Activated B cell treated with CpG ODN at 0.5 μM for 24 hours (primary cell): ENCODE measurements around the gene TENT5A. TPM values are rescaled to one million over a fixed set of nuclear protein-coding genes. Genes with fewer than 3 reads are reported as not detected.
A peak's percentile ranks its signal among the peaks of the same experiment; 100 is the strongest.

Experiments used
- ATAC-seq: fragments of 200-7000 bp; cut with Tn5 transposase; one replicate; pipeline ENCODE4 v1.10.0; 2021; ENCODE audit warnings: low read depth, mild to moderate bottlenecking, moderate library complexity
- CTCF ChIA-PET: fragments of 350-600 bp; sonication (Branson Sonifier 250); formaldehyde crosslinking; loops from one replicate; lab custom pipeline; 2021; ENCODE audit warnings: antibody characterized with exemption; lab: Charles Lee
- POLR2A ChIA-PET: fragments of 350-600 bp; sonication (Branson Sonifier 250); formaldehyde crosslinking; loops from one replicate; lab custom pipeline; 2021; ENCODE audit warnings: antibody characterized with exemption; lab: Charles Lee
- DNase-seq: peaks from one replicate; pipeline ENCODE4 v3.0.0; 2022
- H3K27ac Mint-ChIP-seq: one replicate; pipeline ENCODE4 v1.8.0; 2020; ENCODE audit warnings: mixed read lengths
- H3K27me3 Mint-ChIP-seq: one replicate; pipeline ENCODE4 v1.8.0; 2021; ENCODE audit warnings: mixed read lengths
- H3K36me3 Mint-ChIP-seq: one replicate; pipeline ENCODE4 v1.8.0; 2021; ENCODE audit warnings: low read depth, mixed read lengths
- H3K4me1 Mint-ChIP-seq: one replicate; pipeline ENCODE4 v1.8.0; 2021; ENCODE audit warnings: mixed read lengths
- H3K4me3 Mint-ChIP-seq: one replicate; pipeline ENCODE4 v1.8.0; 2020; ENCODE audit warnings: mild to moderate bottlenecking, mixed read lengths
- H3K9me3 Mint-ChIP-seq: one replicate; pipeline ENCODE4 v1.8.0; 2020; ENCODE audit warnings: mixed read lengths
- intact Hi-C: fragments of 100-400 bp; cut with micrococcal nuclease; formaldehyde crosslinking; loops from one replicate; pipeline ENCODE4 v1.15.1; 2024
- total RNA-seq: library from RNA; stranded (reverse); gene quantifications from 2 replicates; pipeline ENCODE4 v1.2.3, GENCODE V29; 2022
- TF ChIP-seq, protein P1 (sequence below): fragments of 200-600 bp; IDR thresholded peaks from one replicate; pipeline ENCODE4 v1.8.0; 2022; ENCODE audit warnings: antibody characterized with exemption, mild to moderate bottlenecking

The TENT5A gene
- total RNA-seq, 1 donor from 2014 or later: 7.5 TPM

- Mint-ChIP-seq H3K36me3 (peaks cover 24% of the 10 kb centered on the region), H3K4me1 (peaks cover 36% of the 10 kb centered on the region), H3K27ac (peak overlapping the region; percentile 97), H3K9me3 (no peaks in the 10 kb centered on the region), H3K27me3 (peaks cover 2% of the 10 kb centered on the region), H3K4me3 (peak overlapping the region; percentile 96)
- DNase-seq (peak; percentile 65), ATAC-seq (peak; percentile 59)
- CTCF ChIA-PET: interaction anchor here (0.7 to 3.3 kb wide), 9 partner anchors 8 to 1647 kb away, joined by 3 to 29 read pairs (median 6); no protein-coding TSS in a partner anchor
- intact Hi-C loops: loop anchor here (1.0 to 10.0 kb wide), 16 partner anchors 9 to 1975 kb away; partner anchors contain the start of genes BCKDHB, DOP1A, ELOVL4 and IBTK
- POLR2A ChIA-PET: interaction anchor here (1.0 to 1.6 kb wide), 5 partner anchors 57 to 1749 kb away, joined by 3 to 8 read pairs (median 4); partner anchors contain the start of genes BCKDHB and TTK
- TF ChIP-seq, protein P1, sequence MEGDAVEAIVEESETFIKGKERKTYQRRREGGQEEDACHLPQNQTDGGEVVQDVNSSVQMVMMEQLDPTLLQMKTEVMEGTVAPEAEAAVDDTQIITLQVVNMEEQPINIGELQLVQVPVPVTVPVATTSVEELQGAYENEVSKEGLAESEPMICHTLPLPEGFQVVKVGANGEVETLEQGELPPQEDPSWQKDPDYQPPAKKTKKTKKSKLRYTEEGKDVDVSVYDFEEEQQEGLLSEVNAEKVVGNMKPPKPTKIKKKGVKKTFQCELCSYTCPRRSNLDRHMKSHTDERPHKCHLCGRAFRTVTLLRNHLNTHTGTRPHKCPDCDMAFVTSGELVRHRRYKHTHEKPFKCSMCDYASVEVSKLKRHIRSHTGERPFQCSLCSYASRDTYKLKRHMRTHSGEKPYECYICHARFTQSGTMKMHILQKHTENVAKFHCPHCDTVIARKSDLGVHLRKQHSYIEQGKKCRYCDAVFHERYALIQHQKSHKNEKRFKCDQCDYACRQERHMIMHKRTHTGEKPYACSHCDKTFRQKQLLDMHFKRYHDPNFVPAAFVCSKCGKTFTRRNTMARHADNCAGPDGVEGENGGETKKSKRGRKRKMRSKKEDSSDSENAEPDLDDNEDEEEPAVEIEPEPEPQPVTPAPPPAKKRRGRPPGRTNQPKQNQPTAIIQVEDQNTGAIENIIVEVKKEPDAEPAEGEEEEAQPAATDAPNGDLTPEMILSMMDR: no peak
Measured at GRCh38 chr6:81752921-81753710, 635 bp upstream of the TENT5A start.

GRCh38 chr6:81751388-81752083 lies 945 bp downstream of the TENT5A start:
- Mint-ChIP-seq H3K27ac (peak overlapping the region; percentile 97), H3K36me3 (peaks cover 28% of the 10 kb centered on the region), H3K27me3 (peaks cover 2% of the 10 kb centered on the region), H3K4me1 (peaks cover 41% of the 10 kb centered on the region), H3K9me3 (no peaks in the 10 kb centered on the region), H3K4me3 (peak overlapping the region; percentile 96)
- DNase-seq: peak; percentile 44
- TF ChIP-seq, protein P1: no peak
- ChIA-PET CTCF (interaction anchor here (3.3 kb wide), 1 partner anchor 1145 kb away, joined by 29 read pairs; no protein-coding TSS in a partner anchor), POLR2A (interaction anchor here (1.1 kb wide), 1 partner anchor 58 kb away, joined by 5 read pairs; no protein-coding TSS in a partner anchor)
- ATAC-seq: no peak
- intact Hi-C loops: loop anchor here (1.0 to 10.0 kb wide), 13 partner anchors 7 to 1884 kb away; partner anchors contain the start of genes BCKDHB, DOP1A, ELOVL4 and IBTK

DNA sequence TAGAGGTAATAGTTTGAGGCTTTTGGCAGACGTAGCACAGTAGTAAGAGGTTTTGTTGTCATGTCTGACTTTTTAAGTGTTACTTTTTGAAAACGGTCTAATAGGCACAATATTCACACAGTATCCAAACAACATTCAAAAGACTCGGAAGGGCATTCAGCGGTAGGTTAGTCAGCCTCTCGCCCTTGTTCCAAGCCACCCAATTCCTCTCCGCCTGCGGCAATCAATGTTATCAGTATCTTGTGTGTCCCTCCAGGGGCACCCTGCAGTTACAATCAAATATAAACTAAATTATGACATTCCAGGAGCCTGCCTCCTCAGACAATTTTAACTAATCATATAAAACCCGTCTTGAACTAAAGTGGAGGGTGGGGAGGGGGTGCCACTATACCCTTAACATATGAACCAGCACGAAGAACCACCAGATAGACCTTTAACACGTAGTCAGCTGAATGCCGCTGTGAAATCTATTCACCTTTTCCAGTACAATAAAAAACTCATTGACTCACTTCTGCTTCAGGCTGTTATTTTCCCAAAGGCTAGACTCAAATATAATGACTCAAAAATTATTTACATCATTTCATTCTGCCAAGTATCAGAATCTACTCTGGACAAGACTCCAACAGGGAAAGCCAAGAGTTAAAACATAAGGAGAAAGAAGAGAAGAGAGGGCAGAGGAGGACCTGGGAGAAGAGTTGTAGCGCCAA lies 1.6 kb downstream of the TENT5A start:
- POLR2A ChIA-PET: no interaction called here
- H3K36me3 Mint-ChIP-seq: peaks cover 28% of the 10 kb centered on the region
- H3K27ac Mint-ChIP-seq: peak overlapping the region; percentile 97
- intact Hi-C loops: loop anchor here (5.0 to 10.0 kb wide), 6 partner anchors 149 to 1884 kb away; partner anchors contain the start of genes ELOVL4, PGM3 and RWDD2A
- ATAC-seq (no peak), DNase-seq (no peak)
- H3K4me1 Mint-ChIP-seq: peaks cover 44% of the 10 kb centered on the region
- peaks cover 2% of the 10 kb centered on the region for H3K27me3 Mint-ChIP-seq
- CTCF ChIA-PET: no interaction called here
- TF ChIP-seq, protein P1: no peak
- peak overlapping the region; percentile 96 for H3K4me3 Mint-ChIP-seq
- H3K9me3 Mint-ChIP-seq: no peaks in the 10 kb centered on the region

DNA sequence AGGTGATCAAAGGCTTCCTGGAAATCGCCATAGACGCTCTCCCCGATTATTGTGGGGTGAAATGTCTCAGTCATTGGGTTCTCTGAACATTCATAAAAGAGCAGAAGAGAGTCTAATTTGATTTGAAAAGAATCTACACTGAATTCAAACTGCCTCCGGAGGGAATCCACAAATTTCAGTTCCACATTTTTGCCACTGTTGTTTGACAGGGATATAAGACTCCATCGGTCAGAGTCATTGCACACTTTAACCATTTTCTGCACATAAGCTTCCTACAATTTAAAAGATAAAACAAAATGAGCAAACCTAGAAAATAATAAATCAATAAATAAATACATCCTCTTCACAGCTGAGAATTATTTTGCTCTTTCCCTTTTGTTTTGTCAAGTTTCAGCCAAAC lies 2.3 kb downstream of the TENT5A start:
- peak overlapping the region; percentile 51 for H3K27ac Mint-ChIP-seq
- no peaks in the 10 kb centered on the region for H3K9me3 Mint-ChIP-seq
- ChIA-PET POLR2A (no interaction called here), CTCF (no interaction called here)
- H3K4me1 Mint-ChIP-seq: peaks cover 49% of the 10 kb centered on the region
- no peak for DNase-seq
- peaks cover 2% of the 10 kb centered on the region for H3K27me3 Mint-ChIP-seq
- H3K4me3 Mint-ChIP-seq: peak overlapping the region; percentile 96
- intact Hi-C loops: loop anchor here (5.0 to 10.0 kb wide), 6 partner anchors 148 to 1883 kb away; partner anchors contain the start of genes ELOVL4, PGM3 and RWDD2A
- H3K36me3 Mint-ChIP-seq: peaks cover 28% of the 10 kb centered on the region
- ATAC-seq: no peak
- TF ChIP-seq, protein P1: no peak
